Activated CD8-positive, alpha-beta memory T cell treated with anti-CD3 and anti-CD28 coated beads, Interleukin-2, amount 50 U/mL, for 24 hours (primary cell): ENCODE measurements around the gene SNCAIP.
"Not testable (repeated sequence)": the region's sequence is repeated elsewhere in the genome, so short reads cannot be mapped to it uniquely, and the experiment has no call there.

ENCODE experiments used
- DNase-seq: peaks from one replicate; pipeline ENCODE4 v3.0.0-alpha.2; 2020; ENCODE audit errors: extremely low read depth

The SNCAIP gene

DNA sequence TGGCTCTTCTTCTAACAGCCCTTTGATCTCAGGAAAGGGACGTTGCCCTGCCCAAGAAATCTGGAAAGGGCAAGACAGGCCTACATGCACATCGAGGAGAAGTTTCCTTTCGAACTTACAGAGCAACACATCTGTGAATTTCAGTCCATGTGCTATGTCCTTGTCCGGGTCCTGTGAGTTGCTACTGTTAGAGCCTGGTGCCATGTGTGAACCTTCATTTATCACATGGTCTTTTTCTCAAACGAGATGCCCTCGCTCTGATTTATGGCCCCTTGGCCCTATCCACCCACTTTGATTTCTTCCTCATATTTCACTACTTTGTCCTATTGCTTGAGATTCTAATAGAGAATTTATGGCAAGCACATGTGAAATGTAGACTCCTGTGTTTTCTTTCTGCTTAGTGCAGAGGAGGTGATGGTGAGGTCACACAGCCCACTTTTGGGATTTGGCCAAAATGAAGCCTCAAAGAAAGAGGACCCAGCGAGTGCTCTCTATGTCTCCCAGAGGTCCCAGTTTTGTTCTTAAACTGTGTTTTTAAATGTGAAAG is 153.1 kb downstream of the SNCAIP start:
- no peak for DNase-seq

DNA sequence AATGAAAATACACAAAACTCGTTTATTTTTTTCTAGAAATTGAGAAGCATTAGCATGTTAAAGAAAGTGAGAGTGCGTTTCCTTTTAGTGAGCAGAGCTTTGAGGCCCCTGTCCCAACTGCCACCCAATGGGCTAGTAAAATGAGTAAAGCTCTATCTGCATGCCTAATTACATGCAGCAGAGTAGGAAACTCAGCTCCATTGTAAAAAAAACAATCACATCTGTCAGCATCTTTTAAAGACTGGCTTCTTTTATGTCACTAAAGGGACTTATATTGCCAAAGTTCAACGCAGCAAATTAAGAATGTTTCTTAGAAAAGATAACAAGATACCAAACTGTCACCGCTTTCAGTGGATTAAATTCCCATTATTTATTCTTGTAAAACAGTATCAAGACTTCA is 154.0 kb downstream of the SNCAIP start:
- no peak for DNase-seq

DNA sequence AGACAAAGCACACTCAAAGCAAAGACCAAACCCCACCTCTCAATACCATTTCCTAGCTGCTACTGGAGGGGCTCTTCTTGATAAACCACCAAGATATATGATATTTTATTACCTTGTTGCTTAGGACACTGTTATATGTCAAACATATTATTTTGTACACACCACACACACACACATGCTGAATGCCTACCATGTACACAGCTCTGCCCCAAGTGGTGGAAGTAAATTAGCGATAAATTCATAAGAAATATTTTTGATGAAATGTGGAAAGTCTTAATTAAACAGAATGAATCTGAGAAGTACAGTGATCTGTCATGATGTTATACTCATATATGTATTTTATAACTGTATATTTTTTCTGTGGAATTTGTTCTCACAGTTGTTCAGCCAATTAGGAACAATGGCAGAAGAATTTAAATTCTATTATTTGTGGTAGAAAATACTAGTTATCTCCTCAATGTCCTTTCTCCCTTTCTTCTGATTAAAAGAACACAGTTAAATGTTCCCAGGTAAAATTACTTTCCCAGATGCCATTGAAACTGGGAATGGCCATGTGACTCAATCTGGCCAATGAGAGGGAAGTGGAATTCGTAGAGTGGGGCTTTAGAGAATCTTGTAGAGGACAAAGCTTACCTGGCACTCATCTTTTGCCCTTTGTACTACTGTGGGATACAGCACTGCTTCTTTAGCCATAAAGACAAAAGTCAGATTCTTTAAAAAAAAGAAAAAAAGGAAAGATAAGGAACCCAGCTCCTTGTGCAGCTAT is 156.5 kb downstream of the SNCAIP start:
- DNase-seq, result no peak

DNA sequence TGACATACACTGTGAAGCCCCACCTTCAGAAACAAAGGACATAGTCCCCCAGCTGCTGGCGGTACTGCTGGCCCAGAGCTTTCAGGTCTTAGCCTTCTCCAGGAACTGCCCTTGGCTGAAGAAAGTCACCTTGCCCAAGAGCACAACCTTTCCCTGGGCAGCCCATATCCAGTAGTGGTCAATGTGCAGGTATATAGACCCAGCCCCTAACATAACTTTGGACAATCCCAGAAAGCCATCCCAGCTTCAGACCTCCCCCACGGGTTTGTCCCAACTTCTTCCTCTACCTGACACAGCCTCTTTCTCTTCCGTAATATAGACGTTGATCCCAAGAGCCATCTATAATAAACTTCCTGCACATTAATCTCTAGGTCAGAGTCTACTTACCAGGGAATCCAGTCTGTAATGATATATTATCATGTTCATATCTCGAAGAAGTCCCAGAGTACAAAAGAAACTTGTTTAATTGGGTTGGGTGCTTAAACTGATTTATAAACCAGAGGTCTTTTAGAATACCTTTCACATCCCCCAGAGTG is 157.4 kb downstream of the SNCAIP start:
- DNase-seq, result no peak

DNA sequence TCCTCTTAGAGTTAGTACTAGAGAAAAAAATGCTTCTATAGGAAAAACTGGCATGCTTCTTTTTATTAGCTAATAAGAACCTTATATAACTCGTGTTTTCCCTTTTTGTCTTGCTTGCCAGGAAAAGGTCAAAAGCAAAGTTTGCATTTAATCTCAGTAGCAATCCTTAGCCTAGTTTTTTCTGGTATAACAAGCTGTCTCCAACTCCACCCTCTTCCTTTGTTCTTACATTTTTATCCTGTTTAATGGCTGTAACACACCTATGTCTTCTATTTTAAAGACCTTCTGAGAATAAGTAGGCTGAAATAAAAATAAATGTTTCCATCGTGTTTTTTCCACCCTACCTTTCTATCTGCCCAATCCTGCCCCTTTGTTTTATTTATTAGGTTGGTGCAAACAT is 158.3 kb downstream of the SNCAIP start:
- no peak for DNase-seq

DNA sequence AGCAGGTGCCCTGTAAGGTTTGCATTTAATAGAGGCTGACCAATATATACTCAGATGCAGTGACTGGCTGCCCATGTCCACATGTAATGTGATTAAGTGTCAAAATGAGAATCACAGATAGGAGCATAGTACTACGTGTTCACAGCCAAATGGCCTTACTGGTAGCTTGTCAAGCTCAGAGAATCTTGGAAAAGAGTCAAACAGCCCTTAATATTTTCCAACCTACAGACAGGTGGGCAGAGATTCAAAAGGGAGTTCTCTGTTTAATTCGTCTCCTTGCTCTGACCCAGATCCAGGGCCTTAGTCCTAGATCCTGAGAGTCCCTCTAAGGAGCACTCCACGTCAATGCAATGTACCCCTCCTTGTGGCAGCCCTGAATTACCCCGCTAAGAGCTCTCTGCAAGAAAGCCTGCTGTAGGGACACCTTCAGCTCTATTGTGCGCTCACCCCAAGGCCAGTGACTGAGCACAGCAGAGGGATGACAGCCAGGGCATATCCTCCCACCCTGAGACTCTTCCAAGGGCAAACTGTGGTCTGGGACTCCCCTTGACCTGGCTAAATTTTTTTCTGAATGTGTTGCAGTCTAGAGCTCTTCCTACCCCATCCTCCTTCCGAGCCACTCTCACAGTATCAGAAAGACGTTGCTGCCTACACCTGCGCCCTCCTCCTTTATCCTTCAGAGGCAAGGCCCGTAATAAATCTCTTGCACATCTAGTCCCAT is 159.2 kb downstream of the SNCAIP start:
- DNase-seq, result no peak

DNA sequence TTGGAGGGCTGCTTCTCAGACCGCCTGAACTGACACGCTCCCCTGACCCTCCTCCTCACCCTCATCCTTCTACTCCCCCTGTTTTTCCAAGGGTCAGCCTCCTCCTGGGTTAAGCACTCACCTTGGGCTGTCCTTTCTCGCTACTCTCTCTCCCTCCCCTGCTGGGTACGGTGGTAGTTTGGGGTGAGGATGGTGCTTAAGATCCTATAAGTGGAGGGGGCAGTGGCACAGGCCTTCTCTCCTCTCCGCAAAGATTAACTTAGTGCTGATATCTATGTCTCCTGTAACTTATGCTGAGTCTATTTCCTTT is 159.7 kb downstream of the SNCAIP start:
- no peak for DNase-seq

DNA sequence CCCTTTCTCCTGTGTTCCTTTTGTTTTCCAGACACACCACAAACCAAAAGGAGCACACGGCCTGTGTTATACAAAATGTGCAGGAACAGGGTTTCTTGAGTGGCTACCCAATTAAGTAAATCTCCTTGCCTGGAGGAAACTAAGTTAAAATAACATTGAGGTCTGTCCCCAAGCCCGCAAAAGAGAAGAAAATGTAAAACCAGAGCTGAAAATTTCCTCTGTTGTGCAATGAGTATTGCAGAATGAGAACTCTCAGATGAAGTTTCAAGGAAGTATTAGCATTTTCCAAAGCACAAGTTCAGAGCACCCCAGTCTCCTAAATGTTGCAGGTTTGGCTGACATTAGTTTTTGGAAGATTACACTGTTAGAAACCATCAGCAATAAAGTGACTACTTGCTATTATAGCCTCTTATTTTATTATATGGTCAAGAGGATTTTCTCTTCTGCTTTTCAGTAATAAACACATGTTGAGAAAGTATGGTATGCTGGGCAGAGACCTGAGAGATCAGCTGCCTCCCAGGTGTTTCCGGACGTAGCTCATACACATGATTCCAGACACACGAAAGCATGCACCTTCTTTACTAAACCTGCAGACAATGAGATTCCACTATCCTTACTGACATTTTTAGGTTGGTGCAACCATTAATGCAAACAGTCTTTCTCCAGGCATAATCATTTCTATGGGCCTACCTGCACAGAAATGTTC is 161.3 kb downstream of the SNCAIP start:
- no peak for DNase-seq

DNA sequence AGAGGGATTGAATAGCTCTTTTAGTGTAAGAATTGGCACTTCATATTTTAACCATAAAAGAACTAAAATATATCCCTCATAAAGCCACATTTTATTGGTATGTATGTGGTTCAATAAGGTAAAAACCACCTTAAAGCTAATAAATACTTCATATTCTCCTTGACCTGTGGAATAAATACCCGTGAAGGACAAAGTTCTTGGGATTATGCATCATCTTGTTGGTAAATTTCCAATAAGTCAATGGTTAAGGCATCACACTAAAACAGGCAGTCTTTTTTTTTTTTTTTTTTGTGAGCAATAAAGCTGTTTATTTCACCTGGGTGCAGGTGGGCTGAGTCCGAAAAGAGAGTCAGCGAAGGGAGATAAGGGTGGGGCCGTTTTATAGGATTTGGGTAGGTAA is 161.9 kb downstream of the SNCAIP start:
- no peak for DNase-seq

DNA sequence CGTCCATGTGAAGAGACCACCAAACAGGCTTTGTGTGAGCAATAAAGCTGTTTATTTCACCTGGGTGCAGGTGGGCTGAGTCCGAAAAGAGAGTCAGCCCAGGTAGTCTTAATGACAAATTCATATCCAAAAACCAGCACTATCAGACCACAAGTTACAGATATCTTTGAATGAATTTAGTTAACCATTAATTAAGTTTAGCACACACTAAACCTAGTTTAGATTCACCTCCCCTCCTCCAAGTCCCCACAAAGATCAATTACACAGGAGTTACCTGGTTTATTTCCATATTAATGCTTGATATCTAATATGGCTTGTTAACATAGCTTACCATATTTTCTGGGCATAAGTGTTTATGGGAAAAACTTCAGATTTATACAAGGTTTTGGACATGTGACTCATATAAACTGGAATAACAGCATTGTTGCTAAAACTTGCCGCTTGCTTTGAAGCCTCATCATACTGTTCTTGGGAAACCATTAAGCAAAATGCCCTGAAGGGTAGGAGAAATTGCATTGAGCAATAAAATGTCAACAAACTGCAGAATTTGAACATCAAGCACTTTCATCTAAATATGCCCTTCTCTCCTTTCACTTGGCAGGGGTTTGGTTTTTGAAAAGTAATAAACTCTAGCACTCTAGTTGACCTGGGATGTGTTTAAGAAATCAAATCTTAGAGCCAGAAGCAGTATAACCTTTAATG is 166.9 kb downstream of the SNCAIP start:
- no peak for DNase-seq

DNA sequence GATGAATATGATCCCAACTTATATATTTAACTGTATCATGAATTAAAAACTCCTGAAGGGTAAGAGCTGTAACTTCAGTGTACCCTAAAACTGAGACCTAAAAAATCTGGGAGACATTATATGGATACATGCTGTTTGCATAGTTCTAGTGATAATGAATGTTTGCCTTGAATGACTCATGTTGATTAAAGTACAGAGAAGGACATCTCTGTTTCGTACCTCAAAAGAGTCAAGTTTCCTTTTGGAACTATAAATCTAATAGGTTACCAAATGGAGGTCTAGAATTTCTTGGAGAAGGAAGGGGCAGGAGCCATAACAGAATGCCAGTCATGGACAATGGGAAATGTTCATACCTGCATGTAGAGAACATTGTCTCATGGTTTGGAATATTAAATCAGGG is 168.1 kb downstream of the SNCAIP start:
- DNase-seq, result no peak

DNA sequence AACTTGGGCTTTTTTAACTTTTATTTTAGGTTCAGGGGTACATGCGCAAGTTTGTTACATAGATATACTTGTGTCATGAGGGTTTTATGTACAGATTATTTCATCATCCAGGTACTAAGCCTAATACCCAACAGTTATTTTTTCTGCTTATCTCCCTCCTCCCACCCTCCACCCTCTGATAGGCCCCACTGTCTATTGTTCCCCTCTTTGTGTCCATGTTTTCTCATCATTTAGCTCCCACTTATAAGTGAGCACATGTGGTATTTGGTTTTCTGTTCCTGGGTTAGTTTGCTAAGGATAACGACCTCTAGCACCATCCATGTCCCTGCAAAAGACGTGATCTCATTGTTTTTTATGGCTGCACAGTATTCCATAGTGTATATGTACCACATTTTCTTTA is 172.1 kb downstream of the SNCAIP start:
- no peak for DNase-seq

DNA sequence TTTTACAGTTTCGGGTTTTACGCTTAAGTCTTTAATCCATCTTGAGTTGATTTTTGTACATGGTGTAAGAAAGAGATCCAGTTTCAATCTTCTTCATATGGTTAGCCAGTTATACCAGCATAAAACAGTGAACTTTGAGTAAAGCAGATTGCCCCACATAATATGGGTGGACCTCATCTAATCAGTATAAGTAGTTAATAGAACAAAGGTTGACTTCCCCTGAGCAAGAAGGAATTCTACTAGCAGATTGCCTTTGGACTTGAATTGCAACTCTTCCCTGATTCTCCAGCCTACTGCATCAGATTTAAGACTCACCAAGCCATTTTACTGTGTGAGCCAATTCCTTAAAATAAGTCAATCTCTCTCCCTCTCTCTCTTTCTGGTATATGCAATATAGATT is 173.2 kb downstream of the SNCAIP start:
- DNase-seq, result no peak

DNA sequence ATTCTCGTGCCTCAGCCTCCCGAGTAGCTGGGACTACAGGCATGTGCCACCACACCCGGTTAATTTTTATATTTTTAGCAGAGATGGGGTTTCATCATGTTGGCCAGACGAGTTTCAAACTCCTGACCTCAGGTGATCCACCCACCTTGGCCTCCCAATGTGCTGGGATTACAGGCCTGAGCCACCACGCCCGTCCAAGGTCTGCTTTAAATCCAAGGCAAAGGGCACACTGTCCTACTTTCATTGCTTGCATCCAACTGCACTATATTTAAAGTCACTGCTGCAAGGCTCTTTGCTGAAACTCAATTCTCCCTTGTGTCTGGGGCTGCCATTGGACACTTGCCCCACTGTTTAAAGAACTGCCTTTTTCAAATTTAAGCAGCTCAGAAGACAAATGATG is 174.6 kb downstream of the SNCAIP start:
- DNase-seq, result not testable (repeated sequence)

DNA sequence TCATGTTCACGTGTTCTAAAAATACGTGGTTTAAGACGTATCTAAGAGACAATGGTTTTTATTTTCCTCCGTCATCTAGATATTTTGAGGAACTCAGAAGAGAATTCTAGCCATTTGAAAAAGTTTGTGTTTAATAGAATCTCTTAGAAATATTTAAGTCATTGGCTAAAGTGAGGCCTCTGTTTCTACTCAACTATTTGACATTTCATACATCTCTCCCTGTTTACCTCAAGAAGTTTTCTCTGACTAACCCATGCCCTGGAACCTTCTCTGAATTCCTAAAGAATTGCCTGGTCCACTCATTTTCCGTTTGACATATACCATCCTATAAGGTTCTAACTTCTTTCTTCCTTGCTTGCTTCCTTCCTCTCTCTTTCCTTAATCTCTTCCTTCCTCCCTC is 178.7 kb downstream of the SNCAIP start:
- no peak for DNase-seq

DNA sequence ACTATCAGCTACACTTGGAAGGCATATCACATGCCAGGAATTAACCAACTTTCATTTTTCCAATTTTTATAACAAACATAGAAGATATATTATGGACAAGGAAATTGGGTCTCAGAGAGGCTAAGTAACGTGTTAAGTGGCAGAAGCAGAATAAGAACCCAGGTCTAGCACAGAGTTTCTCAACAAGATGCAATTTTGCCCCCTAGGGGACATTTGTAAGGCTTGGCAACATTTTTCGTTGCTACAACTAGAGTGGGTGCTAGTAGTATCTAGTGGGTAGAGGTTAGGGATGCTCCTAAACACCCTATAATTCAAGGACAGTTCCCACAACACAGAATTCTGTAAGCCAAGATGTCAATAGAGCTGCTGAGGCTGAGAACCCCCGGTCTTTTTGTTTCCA is 180.6 kb downstream of the SNCAIP start:
- DNase-seq, result no peak

DNA sequence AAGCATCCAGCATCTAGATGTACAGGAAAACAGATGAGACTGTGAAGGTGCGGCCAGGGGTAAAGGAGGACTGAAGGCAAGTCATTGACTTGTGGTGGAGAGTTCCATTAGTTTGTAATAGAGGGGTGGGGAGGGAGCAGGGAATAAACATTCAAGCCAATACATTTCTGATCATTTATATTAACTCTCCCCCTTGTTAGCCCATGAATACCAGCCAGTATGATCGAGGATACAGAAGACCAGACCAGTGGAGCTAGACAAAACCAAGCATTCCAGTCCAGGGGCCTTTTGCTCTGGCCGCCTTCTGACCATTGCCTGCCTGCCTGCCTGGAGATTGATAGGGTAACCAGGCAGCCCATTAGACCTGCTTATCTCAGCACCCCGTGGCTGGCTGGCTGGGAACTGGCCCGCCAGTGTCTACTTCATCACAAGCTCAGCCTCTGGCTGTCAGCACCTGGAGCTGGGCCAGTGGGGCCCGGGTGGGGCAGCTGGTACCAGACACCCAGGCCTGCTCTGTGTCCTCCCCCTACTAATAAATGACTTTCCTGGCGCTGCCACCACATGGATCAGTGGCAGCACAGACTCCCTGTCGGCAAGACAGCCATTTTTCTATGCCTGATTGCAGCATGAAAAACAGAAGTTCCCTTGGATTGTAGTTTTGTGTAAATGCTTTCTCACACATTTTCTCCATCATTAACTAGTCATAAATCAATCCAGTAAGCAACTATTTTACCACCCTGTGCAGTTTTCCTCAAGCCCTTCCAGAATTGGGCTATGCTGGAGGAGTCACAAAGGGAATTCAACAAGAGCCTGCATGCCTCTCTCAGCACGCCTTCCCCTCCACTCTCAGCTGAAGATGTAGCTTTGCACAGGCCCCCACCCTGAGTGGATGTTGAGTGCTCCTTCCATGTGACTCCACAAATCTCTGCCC is 181.3 kb downstream of the SNCAIP start:
- no peak for DNase-seq

DNA sequence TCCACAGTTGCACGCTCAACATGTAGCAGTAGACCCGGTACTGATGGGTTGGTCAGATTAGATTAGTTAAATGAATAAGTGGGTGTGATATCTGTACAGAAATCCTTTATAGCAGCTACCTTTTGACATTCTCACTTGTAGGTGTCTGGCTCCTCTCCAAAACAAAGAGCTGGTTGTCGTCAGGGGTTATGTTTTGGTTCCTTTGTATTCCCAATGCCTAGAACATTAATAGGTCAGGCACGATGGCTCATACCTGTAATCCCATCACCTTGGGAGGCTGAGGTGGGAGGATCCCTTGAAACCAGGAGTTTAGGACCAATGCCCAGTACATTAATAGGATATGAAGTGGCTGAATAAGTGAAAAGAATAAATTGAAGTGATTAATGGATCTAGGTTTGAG is 182.1 kb downstream of the SNCAIP start:
- DNase-seq, result no peak

DNA sequence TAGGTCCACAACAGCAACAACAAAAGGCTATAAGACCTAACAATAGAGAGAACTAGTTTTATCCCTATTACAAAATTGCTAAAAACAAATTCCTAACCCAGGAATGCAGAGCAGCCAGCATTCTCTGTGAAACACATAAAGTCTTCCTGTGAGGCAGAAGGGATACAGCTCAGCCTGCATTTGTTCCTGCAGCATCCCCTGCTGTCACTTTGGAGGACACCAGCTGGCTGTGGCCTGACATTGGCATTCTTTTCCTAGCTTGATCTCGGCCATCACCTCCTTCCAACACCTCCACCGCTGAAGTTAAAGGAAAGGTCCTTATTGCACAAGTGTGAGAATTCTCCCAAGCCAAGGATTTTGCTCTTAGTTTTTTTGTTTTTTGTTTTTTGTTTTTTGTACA is 186.1 kb downstream of the SNCAIP start:
- no peak for DNase-seq

DNA sequence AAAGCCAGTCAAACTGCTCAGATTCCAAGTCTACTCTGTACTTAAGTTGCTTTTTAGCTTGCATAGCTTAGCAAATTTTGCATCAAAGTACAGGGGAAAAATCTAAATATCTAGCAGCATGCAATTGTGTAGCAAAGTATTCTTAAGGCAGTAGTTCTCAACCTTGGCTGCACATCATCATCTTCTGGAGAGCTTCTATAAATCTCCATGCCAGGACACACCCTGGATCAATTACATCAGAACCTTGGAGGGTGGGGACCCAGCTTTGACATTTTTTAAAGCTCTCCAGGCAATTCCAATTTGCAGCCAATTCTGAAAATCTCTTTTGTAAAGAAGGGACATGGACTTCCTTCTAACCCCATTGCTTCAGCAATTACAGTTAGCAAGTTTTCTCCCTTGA is 187.5 kb downstream of the SNCAIP start:
- no peak for DNase-seq
